GM12878 (cell line): ENCODE measurements around the gene HADH.

Experiments
- CTCF ChIP-seq, 3 experiments: IDR thresholded peaks in 2 of 3; conservative IDR thresholded peaks in 1 of 3; 2 replicates each; pipeline ENCODE4 v1.5.1; 2011; ENCODE audit warnings: low read depth in 3 of 3, low read length in 3 of 3, mild to moderate bottlenecking in 3 of 3, control low read depth in 2 of 3, moderate library complexity in 2 of 3, inconsistent platforms in 1 of 3, mixed read lengths in 1 of 3; ENCODE audit not compliant: control insufficient read depth in 2 of 3, insufficient read depth in 1 of 3; ENCODE audit errors: extremely low read depth in 1 of 3
- EZH2 ChIP-seq: IDR thresholded peaks from 2 replicates; pipeline ENCODE4 v1.6.1; 2012; ENCODE audit warnings: low read depth, mild to moderate bottlenecking, control low read depth, inconsistent platforms, low read length, borderline replicate concordance; ENCODE audit not compliant: control insufficient read depth
- POLR2A ChIP-seq: IDR thresholded peaks from 2 replicates; pipeline ENCODE4 v1.6.1; 2011; ENCODE audit warnings: low read depth, mild to moderate bottlenecking, low read length
- RAD51 ChIP-seq: fragments of 450-650 bp; IDR thresholded peaks from 2 replicates; pipeline ENCODE4 v1.6.1; 2016; ENCODE audit warnings: moderate library complexity, mild to moderate bottlenecking, inconsistent platforms
- SMC3 ChIP-seq: IDR thresholded peaks from 2 replicates; pipeline ENCODE4 v1.6.1; 2011; ENCODE audit warnings: low read length, improper control_type of control experiment, borderline replicate concordance
- YY1 ChIP-seq: IDR thresholded peaks from 2 replicates; pipeline ENCODE4 v1.6.1; 2011; ENCODE audit warnings: low read depth, mild to moderate bottlenecking, low read length

DNA sequence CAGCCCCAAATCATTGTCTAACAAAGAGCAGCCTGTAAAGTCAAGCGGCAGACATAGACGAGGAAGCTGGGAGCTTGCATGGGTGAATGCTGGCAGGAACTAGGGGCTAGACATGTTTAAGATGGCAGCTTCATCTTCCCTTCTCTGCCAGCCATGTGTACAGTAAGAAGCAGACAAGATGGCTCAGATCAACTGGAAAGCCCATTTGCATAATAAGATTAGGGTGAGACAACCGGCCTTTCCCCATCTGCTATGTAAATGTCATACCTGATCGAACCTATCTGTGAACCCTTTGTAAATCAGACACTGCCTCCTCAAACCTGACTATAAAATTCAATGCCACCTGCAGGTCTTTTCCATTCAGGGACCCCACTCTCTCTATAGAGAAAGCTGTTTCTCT lies 22.8 kb upstream of the HADH start:
- TF ChIP-seq RAD51 (no peak), YY1 (no peak), EZH2 (no peak), POLR2A (no peak), CTCF (IDR thresholded peaks at IDR 0.05 in 2 of 3, conservative IDR thresholded peaks at IDR 0.05 in 1 of 3; ENCODE audit: control insufficient read depth in 2 of 3, extremely low read depth in 1 of 3, insufficient read depth in 1 of 3, low read depth in 3 of 3, low read length in 3 of 3) (no peak), SMC3 (no peak)
